ENCODE data around the gene NEURL1.

The NEURL1 gene

DNA sequence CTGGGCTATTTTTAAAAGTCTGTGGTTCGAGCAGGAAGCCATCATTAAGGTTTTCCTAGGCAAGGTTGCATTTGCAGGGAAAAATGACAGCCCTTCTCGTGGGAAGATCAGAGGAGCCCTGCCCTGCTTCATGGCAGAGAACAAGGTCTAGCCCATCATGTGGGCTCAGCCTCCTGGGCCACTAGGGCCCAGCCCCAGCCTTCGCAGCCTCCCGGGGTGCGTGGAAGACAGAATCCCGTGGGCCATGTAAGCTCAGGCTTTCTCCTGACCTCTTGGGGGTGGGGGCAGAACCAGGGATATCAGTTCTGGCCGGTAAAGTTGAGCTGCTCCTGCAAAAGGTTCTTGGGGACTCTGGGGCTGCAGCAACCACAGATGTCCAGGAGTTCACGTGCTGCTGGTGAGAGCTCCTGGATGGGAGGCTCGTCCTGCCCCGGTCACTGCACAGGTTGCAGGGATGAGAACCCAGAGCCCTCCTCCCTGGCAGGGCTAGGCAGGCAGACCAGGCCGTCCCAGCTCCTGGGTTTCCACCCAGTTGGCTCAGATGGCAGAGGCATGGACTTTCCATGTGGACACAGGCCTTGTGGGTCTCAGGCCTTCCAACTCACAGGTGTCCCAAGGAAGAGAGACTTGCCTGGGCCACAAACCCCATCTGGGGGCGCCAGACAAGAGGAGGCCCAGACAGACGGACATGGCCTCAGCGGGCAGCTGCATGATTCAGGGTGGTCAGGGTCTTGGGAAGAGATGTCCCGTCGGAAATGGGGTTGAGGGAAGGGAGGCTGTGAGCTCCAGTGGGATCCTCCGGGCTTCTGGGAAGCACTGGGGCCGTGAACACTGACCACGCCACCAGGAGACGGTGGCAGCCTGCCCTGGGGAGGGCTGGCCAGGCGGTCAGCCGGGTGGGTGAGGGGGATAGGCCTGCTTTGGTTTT, 126.2 kb downstream of the NEURL1 start:
- intact Hi-C loops (cut with DNase I; ENCODE audit: low total_unique reads), result no loop called here
- TF ChIP-seq CTCF (IDR thresholded peaks at IDR 0.05), result no peak
- H3K27ac ChIP-seq, result peak overlapping the region; percentile 68 to 89
- H3K4me3 ChIP-seq, result no peak overlapping the region
- DNase-seq, result no peak
- peaks cover 26 to 92% (median 81%) of the 10 kb centered on the region in 4 donors for H3K4me1 ChIP-seq
- H3K27me3 ChIP-seq, result no peaks in the 10 kb centered on the region
- H3K9me3 ChIP-seq, result no peaks in the 10 kb centered on the region
- H3K36me3 ChIP-seq, result peaks cover 0 to 55% (median 24%) of the 10 kb centered on the region in 3 donors

GRCh38 chr10:103620352-103620740, 126.8 kb downstream of the NEURL1 start:
- H3K27me3 ChIP-seq, result no peaks in the 10 kb centered on the region
- peak overlapping the region; percentile 68 to 89 for H3K27ac ChIP-seq
- no peak for TF ChIP-seq CTCF (IDR thresholded peaks at IDR 0.05)
- intact Hi-C loops (cut with DNase I; ENCODE audit: low total_unique reads), result no loop called here
- peaks cover 26 to 86% (median 81%) of the 10 kb centered on the region in 4 donors for H3K4me1 ChIP-seq
- peak in 1 of 2 donors; percentile 80 for DNase-seq
- peaks cover under 1 to 55% (median 30%) of the 10 kb centered on the region in 3 donors for H3K36me3 ChIP-seq
- H3K4me3 ChIP-seq, result no peak overlapping the region
- no peaks in the 10 kb centered on the region for H3K9me3 ChIP-seq

DNA sequence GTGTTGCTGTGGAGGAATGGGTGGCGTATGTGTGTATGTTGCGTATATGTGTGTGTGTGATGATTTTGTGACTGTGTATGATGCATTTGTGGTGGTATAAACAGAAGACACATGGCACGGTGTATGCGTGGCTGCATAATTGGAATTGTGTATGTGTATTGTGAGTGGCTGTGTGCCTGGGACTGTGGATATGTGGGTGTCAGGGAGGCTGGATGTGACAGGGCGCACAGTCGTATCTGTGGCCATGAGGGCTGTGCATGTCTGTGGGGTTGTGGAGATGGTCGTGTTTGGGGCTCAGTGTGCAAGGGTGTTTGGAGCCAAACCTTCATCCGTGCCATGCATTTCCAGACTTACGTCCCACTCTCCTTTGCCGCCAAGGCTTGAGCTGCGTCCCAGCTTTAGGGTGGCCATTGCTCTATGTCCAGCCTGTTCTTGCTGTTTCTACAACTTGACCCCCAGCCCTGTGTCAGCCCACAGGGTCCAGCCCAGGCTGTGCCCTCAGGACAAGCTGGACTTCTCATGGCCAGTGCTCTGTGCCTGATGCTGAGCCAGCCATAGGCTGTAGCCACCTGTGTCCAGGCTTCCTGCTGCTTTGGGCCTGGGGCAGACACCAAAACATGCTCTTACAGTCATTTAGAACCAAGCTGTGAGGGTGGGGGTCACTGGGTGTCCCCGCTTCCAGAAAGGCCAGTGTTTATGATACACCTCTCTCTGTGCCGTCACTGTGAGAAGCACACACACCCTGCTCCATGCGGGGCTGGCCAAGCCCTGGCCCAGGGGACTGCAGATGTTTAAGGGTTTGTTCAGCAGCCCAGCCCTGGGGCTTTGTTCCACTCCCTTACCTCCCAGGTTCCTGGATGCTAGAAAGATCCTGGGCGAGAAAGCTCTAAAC, 127.6 kb downstream of the NEURL1 start:
- Histone ChIP-seq H3K4me1 (peaks cover 25 to 86% (median 81%) of the 10 kb centered on the region in 4 donors), H3K36me3 (peaks cover 7 to 60% (median 29%) of the 10 kb centered on the region in 3 donors), H3K4me3 (no peak overlapping the region), H3K27me3 (no peaks in the 10 kb centered on the region), H3K9me3 (no peaks in the 10 kb centered on the region), H3K27ac (peak overlapping the region; percentile 68 to 89)
- TF ChIP-seq CTCF (IDR thresholded peaks at IDR 0.05), result no peak
- DNase-seq, result no peak
- intact Hi-C loops (cut with DNase I; ENCODE audit: low total_unique reads), result no loop called here

DNA sequence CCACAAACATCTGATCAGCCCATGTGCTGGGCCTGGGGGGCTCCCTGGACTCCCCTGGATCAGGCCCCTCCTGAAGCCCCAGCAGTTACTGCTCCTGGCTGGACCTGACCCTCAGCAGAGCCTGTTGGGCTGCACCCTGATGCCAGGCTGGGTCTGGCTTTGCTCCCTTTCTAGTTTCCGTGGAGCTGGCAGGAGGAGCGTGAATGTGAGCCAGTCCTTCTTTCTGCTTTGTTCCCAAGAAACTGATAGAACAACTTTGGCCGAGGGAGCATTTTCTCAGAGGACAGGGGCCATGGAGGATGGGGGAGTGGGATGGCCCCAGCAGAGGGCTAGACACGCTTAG, 128.2 kb downstream of the NEURL1 start:
- Histone ChIP-seq H3K27me3 (no peaks in the 10 kb centered on the region), H3K4me1 (peaks cover 22 to 86% (median 80%) of the 10 kb centered on the region in 4 donors), H3K9me3 (no peaks in the 10 kb centered on the region), H3K4me3 (no peak overlapping the region), H3K27ac (peak overlapping the region; percentile 68 to 89), H3K36me3 (peaks cover 7 to 59% (median 25%) of the 10 kb centered on the region in 3 donors)
- intact Hi-C loops (cut with DNase I; ENCODE audit: low total_unique reads), result no loop called here
- peak in 1 of 2 donors; percentile 87 for DNase-seq
- TF ChIP-seq CTCF (IDR thresholded peaks at IDR 0.05), result no peak

GRCh38 chr10:103622286-103622685, 128.8 kb downstream of the NEURL1 start:
- Histone ChIP-seq H3K27ac (peak overlapping the region; percentile 68 to 89), H3K9me3 (no peaks in the 10 kb centered on the region), H3K4me3 (no peak overlapping the region), H3K36me3 (peaks cover 7 to 59% (median 26%) of the 10 kb centered on the region in 3 donors), H3K27me3 (no peaks in the 10 kb centered on the region), H3K4me1 (peaks cover 18 to 86% (median 80%) of the 10 kb centered on the region in 4 donors)
- no peak for TF ChIP-seq CTCF (IDR thresholded peaks at IDR 0.05)
- intact Hi-C loops (cut with DNase I; ENCODE audit: low total_unique reads), result no loop called here
- DNase-seq, result no peak

Measured in tibial artery (tissue), 4 donors.